ENCODE results near the gene WIF1.

WIF1 gene

DNA sequence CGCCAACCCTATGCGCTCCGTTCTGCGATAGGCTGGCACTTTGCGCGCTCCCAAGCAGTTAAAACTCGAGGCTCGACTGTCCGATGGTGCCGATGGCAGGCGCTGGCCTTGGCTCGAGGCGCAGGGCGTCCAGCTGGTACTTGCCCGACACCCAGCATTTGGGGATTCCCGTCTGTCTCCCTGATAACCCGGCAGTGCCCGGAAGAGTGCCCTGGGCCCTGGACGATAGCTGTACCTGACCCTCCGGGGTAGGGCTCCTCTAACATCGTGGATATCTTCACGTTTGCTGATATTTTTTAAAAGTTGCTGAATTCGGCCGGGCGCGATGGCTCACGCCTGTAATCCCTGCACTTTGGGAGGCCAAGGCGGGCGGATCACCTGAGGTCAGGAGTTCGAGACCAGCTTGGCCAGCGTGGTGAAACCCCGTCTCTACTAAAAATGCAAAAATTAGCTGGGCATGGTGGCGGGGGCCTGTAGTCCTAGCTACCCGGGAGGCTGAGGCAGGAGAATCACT, 908 bp upstream of the WIF1 start:
- no peak for DNase-seq

DNA sequence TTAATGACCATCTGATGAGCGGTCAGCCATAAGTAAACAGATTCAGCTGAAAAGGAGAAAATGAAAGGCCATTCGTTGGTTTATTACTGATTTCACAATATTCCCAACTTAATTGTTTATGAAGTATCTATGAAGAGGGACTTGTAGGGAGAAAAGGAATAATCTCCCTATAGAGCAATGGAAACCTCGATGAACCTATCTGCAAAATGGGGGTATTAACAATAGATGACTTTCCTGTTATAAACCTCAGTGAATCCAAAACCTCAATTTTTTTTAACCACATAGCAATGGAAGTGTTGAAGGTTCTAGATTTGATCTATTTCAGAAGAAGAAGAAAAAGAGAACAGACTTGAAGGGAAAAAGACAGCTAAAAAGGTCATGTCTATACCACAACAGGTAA, 2.0 kb downstream of the WIF1 start:
- no peak for DNase-seq

DNA sequence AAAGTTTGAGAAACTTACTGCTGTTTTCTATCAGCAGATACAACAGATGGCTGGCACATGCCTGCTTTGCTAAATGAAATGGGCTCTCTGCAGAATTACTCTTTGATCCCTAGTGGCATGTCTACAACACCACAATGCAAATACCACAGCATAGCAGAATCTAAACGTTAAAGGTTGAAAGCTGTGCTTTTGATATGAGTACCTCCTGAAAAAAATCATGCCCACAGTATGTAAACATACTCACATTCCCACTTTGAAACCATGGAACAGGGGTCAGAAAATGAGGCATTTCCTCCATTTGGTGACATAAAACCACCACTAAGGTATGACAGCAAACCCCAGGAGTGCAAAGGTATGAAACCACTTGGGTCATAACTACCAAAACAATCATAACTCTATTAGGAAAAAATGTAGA, 7.5 kb downstream of the WIF1 start:
- no peak for DNase-seq

DNA sequence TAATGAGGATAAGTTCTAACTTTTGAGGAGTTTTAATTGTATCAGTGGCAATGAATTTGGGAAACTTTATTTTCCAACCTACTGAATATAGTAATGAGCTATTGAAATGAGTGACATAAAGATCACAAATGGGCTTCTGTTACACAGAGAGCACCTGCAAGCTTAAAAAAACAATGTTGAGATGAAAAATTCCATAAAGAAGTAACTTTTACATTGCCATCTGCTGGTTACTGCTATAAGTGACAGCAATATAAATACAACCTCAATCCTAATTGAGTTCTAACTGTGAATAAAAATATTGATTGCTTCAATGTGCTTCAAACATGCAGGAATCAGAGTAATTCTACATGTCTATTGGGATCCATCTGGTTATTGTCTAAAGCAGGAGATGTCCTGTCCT, 14.2 kb downstream of the WIF1 start:
- DNase-seq = no peak

DNA sequence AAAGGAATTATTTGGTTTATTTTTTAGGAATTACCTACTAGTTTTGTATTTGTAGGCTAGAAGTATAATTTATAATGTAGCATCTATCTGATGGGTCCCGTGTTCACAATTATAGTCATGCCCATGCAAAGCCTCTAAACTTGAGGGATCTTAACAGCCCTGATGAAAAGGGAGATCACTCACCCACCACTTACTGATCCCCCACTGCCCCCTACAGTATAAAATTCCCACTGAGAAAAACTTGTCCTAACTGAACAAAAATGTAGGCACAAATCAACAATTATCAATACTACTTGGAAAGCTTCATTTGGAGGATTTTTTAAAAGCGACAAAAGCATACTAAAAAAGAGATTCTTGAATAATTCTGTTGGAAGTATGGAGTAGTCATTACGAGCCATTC, 21.0 kb downstream of the WIF1 start:
- DNase-seq = no peak

- DNase-seq = no peak
Observed at GRCh38 chr12:65099182-65099581, 21.9 kb downstream of the WIF1 start.

GRCh38 chr12:65098364-65098763, 22.7 kb downstream of the WIF1 start:
- DNase-seq = no peak

DNA sequence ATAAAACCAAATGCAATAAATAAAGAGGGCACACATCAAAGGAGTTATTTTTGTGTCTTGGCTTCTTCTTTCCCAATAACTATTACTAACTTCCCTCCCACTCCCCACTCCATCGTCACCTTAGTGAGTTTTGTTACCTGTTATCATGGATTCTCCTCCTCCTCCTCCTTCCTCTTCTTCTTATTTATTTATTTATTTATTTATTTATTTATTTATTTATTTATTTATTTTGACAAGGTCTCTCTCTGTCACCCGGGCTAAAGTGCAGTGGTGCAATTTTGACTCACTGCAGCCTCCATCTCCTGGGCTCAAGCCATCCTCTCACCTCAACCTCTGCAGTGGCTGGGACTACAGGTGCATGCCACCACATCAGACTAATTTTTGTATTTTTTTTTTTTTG, 26.4 kb downstream of the WIF1 start:
- DNase-seq = no peak

DNA sequence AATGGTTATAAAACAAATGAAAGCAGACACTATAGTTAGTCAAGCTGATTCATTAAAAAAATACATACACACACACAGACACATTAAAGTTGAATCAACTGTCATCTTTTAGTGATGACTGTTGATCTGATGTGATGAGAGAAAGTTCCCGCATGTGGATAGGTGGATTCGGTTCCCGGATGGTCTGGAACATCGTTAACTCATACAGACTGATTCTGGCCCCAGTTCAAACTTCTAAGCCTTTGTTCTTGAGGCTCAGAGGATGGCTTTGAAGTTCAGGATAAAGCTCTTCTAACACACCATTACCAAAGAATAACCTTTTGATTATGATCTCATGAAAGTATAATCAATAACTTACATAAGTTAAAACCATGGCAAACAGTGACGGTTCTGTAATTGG, 27.5 kb downstream of the WIF1 start:
- no peak for DNase-seq

- DNase-seq = no peak
Observed at GRCh38 chr12:65090461-65090860, 30.6 kb downstream of the WIF1 start.

GRCh38 chr12:65086236-65086635, 34.9 kb downstream of the WIF1 start:
- DNase-seq = no peak

- no peak for DNase-seq
Observed at GRCh38 chr12:65084579-65084978, 36.5 kb downstream of the WIF1 start.

GRCh38 chr12:65083581-65083980, 37.5 kb downstream of the WIF1 start:
- no peak for DNase-seq

DNA sequence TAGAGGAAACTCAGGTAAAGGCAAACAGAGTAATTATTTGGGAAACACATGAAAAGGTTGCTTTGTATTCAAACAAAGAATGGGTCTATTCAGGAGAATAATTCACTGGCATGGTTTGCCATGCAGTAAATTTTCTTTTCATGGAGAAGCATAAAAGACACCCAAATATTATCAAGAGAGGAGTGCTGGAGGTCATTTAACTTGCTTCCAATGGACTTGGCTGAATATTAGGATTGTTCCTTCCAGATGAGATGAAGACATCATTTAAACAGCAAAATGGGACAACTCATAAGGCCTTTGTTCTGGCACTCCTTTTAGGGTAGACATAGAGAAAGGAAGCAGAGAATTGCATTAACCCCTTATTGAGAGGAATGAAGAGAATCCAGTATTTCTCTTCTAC, 38.7 kb downstream of the WIF1 start:
- DNase-seq = no peak

- no peak for DNase-seq
Observed at GRCh38 chr12:65081496-65081895, 39.6 kb downstream of the WIF1 start.

DNA sequence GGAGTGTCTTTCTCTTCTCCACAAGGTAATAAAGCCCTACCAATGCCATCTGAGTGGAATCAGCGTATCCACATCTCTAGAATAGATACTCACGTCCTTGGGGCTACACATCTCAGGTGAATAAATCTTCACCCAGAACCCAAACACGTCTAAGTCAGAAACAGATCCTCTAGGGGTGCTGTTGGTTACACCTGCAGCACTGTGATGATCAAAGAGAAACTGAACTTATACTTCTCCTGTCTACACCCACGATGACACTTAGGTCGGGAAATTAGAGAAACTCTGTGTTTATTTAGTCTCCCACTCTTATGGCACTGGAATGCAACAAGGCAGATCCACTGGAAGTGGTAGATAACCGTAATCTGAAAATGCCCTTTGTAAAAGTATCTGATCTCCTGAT, 46.2 kb downstream of the WIF1 start:
- DNase-seq = no peak

GRCh38 chr12:65069336-65069735, 51.8 kb downstream of the WIF1 start:
- no peak for DNase-seq

DNA sequence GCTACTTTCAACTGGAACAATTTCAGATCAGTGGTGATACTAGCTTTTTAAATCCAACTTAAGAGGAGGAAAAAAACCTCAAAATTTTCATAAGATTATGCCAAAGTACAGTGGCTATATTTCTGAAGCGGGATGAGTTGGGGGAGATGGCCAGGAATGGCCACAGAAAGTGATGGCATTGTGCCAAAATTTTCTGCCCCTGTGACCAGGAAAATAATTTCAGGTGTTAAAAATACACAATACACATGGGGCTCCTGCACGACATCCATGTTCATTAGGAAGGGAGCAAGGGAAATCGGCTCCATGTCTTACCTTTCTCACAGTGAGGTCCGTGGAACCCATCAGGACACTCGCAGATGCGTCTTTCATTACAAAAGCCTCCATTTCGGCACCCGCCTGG, 53.7 kb downstream of the WIF1 start:
- DNase-seq = no peak

GRCh38 chr12:65055859-65056258, 65.2 kb downstream of the WIF1 start:
- no peak for DNase-seq

DNA sequence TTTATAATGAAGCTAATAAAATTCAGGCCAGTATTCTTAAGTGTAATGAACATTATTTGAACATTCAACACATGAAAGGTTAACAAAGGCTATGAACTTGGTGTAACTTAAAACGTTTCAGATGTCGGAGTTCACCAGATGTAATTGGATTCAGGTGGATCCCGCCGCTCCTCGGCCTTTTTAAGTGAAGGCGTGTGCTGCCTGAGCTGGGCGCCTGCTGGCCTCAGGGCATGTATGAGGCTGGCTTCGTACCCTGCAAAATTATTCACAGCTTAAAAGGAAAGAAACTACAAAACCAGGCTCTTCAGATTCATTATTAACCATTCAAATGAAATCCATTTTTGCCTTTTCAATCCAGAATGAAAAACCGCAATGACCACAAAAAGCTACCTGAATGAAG, 69.9 kb downstream of the WIF1 start:
- no peak for DNase-seq

GRCh38 chr12:65045269-65045668, 75.8 kb downstream of the WIF1 start:
- no peak for DNase-seq

GRCh38 chr12:65039301-65039700, 81.8 kb downstream of the WIF1 start:
- no peak for DNase-seq

GRCh38 chr12:65025136-65025535, 96.0 kb downstream of the WIF1 start:
- DNase-seq = no peak

DNA sequence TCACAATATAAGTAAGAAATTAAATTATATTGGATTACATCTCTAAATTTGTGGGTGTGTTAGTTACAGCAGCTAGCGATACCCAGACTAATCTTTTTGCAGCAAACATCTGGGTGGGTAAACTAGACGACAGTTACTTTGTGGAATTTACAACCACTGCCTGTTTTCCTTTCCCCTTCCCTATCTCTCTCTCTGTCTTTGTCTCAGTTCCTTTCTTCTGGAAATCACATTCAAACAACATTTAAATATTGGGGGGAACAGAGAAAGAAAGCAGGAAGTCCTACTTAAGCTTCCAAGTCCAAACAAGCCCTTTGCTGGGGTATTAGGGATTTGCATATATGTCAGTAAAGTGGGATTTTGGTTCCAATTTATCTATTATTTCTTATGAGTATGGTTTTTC, 97.6 kb downstream of the WIF1 start:
- no peak for DNase-seq

DNA sequence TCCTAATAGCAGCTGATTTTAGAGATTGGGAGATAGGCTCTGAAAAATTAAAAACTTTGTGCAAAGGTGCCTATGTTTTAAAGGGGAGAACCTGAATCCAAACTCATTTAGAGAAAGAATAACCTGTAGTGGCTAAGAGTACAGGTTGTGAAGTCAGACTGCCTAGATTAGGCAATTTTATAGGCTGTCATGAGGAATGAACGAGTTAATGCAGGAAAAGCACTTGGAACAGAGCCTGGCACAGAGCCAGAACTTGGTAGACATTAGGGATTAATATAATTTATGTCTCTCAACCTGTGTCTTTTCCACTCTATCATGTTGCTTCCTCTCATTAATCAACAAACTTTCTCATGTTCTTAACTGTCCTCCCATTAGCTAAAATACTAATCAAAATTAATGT, 98.1 kb downstream of the WIF1 start:
- DNase-seq = no peak

GRCh38 chr12:65022421-65022820, 98.7 kb downstream of the WIF1 start:
- DNase-seq = no peak

All from DMS79 (cell line).